GM23248 (cell line): ENCODE data around the gene ZNF850.

Source experiments
- EZH2 ChIP-seq: fragments of 200-600 bp; sonication (generic); IDR thresholded peaks from 2 replicates; pipeline ENCODE4 v1.6.1; 2018; ENCODE audit warnings: antibody characterized with exemption, mild to moderate bottlenecking; ENCODE audit not compliant: insufficient read depth, poor library complexity, severe bottlenecking
- EZH2phosphoT487 ChIP-seq: fragments of 200-600 bp; sonication (generic); IDR thresholded peaks from 2 replicates; pipeline ENCODE4 v1.6.1; 2018; ENCODE audit warnings: antibody characterized with exemption, moderate library complexity, mild to moderate bottlenecking, low read depth; ENCODE audit not compliant: insufficient read depth

- TF ChIP-seq EZH2phosphoT487 (no peak), EZH2 (no peak)
These were observed 25.1 kb upstream of the ZNF850 start for GRCh38 chr19:36797786-36798108.
